ENCODE data around the gene MKNK1. TPM values are rescaled to one million over a fixed set of nuclear protein-coding genes. Genes with fewer than 3 reads are reported as not detected.

The MKNK1 gene
- total and polyA plus RNA-seq, 2 experiments from 2014 or later: 15.5 to 16.1 TPM

- peak; percentile 74 for DNase-seq
- Histone ChIP-seq H3K27me3 (replicated peaks; ENCODE audit: insufficient read depth) (peaks cover 19% of the 10 kb centered on the region), H2AFZ (peak overlapping the region; percentile 84), H3K4me2 (ENCODE audit: unreplicated experiment) (no peak overlapping the region), H3K4me3 (peak overlapping the region; percentile 61), H3K4me1 (ENCODE audit: insufficient read depth) (no peaks in the 10 kb centered on the region), H3F3A (ENCODE audit: insufficient read depth) (0 out of 2 replicates have a peak, but pooled peaks cover 6% of the 10 kb centered on the region), H3K27ac (no peak overlapping the region), H4K20me1 (ENCODE audit: insufficient read depth) (no peaks in the 10 kb centered on the region), H3K79me2 (ENCODE audit: insufficient read depth) (no peaks in the 10 kb centered on the region), H3K9ac (peak overlapping the region; percentile 63), H3K9me2 (ENCODE audit: insufficient read depth) (no peaks in the 10 kb centered on the region), H3K9me3 (ENCODE audit: low read depth) (no peaks in the 10 kb centered on the region), H3K36me3 (ENCODE audit: low read depth) (no peaks in the 10 kb centered on the region)
- in situ Hi-C loops (cut with MboI): no loop called here
- TF ChIP-seq EZH2phosphoT487 (IDR thresholded peaks at IDR 0.05; ENCODE audit: insufficient read depth, low read depth) (no peak), EZH2 (IDR thresholded peaks at IDR 0.05; ENCODE audit: insufficient read depth, poor library complexity, severe bottlenecking) (no peak)
- WGBS, 2 experiments (ENCODE audit: low coverage in 1 of 2, low lambda C conversion rate in 2 of 2, missing lambda C conversion rate in 2 of 2): 4% methylated on average over 57 to 63 of the region's 71 CpGs
Observed at GRCh38 chr1:46533179-46533864, 70.7 kb downstream of the MKNK1 start.

GRCh38 chr1:46532498-46533178, 71.4 kb downstream of the MKNK1 start:
- H2AFZ ChIP-seq: no peak overlapping the region; the same call in 1 of the 2 replicates
- H3K9me2 ChIP-seq (ENCODE audit: insufficient read depth): no peaks in the 10 kb centered on the region
- H3K4me1 ChIP-seq (ENCODE audit: insufficient read depth): no peaks in the 10 kb centered on the region
- H4K20me1 ChIP-seq (ENCODE audit: insufficient read depth): no peaks in the 10 kb centered on the region
- H3K27ac ChIP-seq: no peak overlapping the region
- in situ Hi-C loops (cut with MboI): no loop called here
- peak overlapping the region; percentile 63; the same call in 1 of the 2 replicates for H3K9ac ChIP-seq
- H3F3A ChIP-seq (ENCODE audit: insufficient read depth): 0 out of 2 replicates have a peak, but pooled peaks cover 6% of the 10 kb centered on the region
- TF ChIP-seq EZH2phosphoT487 (IDR thresholded peaks at IDR 0.05; ENCODE audit: insufficient read depth, low read depth) (no peak), EZH2 (IDR thresholded peaks at IDR 0.05; ENCODE audit: insufficient read depth, poor library complexity, severe bottlenecking) (no peak)
- no peaks in the 10 kb centered on the region for H3K9me3 ChIP-seq (ENCODE audit: low read depth)
- WGBS, 2 experiments (ENCODE audit: low coverage in 1 of 2, low lambda C conversion rate in 2 of 2, missing lambda C conversion rate in 2 of 2): 4 to 5% methylated on average over 12 to 21 of the region's 31 CpGs
- H3K79me2 ChIP-seq (ENCODE audit: insufficient read depth): no peaks in the 10 kb centered on the region
- DNase-seq: peak; percentile 79
- H3K27me3 ChIP-seq (replicated peaks; ENCODE audit: insufficient read depth): peaks cover 19% of the 10 kb centered on the region
- H3K36me3 ChIP-seq (ENCODE audit: low read depth): no peaks in the 10 kb centered on the region
- H3K4me3 ChIP-seq: peak overlapping the region; percentile 61
- no peak overlapping the region for H3K4me2 ChIP-seq (ENCODE audit: unreplicated experiment)

GRCh38 chr1:46532095-46532494, 72.0 kb downstream of the MKNK1 start:
- H3K9me3 ChIP-seq (ENCODE audit: low read depth): no peaks in the 10 kb centered on the region
- TF ChIP-seq EZH2phosphoT487 (IDR thresholded peaks at IDR 0.05; ENCODE audit: insufficient read depth, low read depth): no peak
- TF ChIP-seq EZH2 (IDR thresholded peaks at IDR 0.05; ENCODE audit: insufficient read depth, poor library complexity, severe bottlenecking): no peak
- no peak for DNase-seq
- H3K79me2 ChIP-seq (ENCODE audit: insufficient read depth): no peaks in the 10 kb centered on the region
- no peaks in the 10 kb centered on the region for H4K20me1 ChIP-seq (ENCODE audit: insufficient read depth)
- H2AFZ ChIP-seq: no peak overlapping the region
- in situ Hi-C loops (cut with MboI): no loop called here
- H3K36me3 ChIP-seq (ENCODE audit: low read depth): no peaks in the 10 kb centered on the region
- no peak overlapping the region for H3K27ac ChIP-seq
- 73 to 77% methylated on average over 3 of the region's 3 CpGs for WGBS, 2 experiments (ENCODE audit: low coverage in 1 of 2, low lambda C conversion rate in 2 of 2, missing lambda C conversion rate in 2 of 2)
- H3F3A ChIP-seq (ENCODE audit: insufficient read depth): 0 out of 2 replicates have a peak, but pooled peaks cover 6% of the 10 kb centered on the region
- H3K9me2 ChIP-seq (ENCODE audit: insufficient read depth): no peaks in the 10 kb centered on the region
- peaks cover 17% of the 10 kb centered on the region for H3K27me3 ChIP-seq (replicated peaks; ENCODE audit: insufficient read depth)
- H3K4me3 ChIP-seq: no peak overlapping the region
- no peak overlapping the region for H3K9ac ChIP-seq
- no peak overlapping the region for H3K4me2 ChIP-seq (ENCODE audit: unreplicated experiment)
- H3K4me1 ChIP-seq (ENCODE audit: insufficient read depth): no peaks in the 10 kb centered on the region

GRCh38 chr1:46530791-46531409, 73.2 kb downstream of the MKNK1 start:
- DNase-seq: peak; percentile 24

More at GRCh38 chr1:46530791-46531409, 73.2 kb downstream of the MKNK1 start:
- peaks cover 11% of the 10 kb centered on the region; the same call in 1 of the 2 replicates for H3K27me3 ChIP-seq (replicated peaks; ENCODE audit: insufficient read depth)
- H3K4me3 ChIP-seq: no peak overlapping the region
- no peaks in the 10 kb centered on the region for H4K20me1 ChIP-seq (ENCODE audit: insufficient read depth)
- TF ChIP-seq EZH2phosphoT487 (IDR thresholded peaks at IDR 0.05; ENCODE audit: insufficient read depth, low read depth) (no peak), EZH2 (IDR thresholded peaks at IDR 0.05; ENCODE audit: insufficient read depth, poor library complexity, severe bottlenecking) (no peak)
- no peaks in the 10 kb centered on the region for H3K79me2 ChIP-seq (ENCODE audit: insufficient read depth)
- no peaks in the 10 kb centered on the region for H3K36me3 ChIP-seq (ENCODE audit: low read depth)
- 0 out of 2 replicates have a peak, but pooled peaks cover 6% of the 10 kb centered on the region for H3F3A ChIP-seq (ENCODE audit: insufficient read depth)
- H3K9ac ChIP-seq: no peak overlapping the region
- no peaks in the 10 kb centered on the region for H3K4me1 ChIP-seq (ENCODE audit: insufficient read depth)
- no peak overlapping the region for H3K27ac ChIP-seq
- in situ Hi-C loops (cut with MboI): no loop called here
- no peak overlapping the region for H3K4me2 ChIP-seq (ENCODE audit: unreplicated experiment)
- H3K9me2 ChIP-seq (ENCODE audit: insufficient read depth): no peaks in the 10 kb centered on the region
- no peak overlapping the region for H2AFZ ChIP-seq
- 64% methylated on average over 6 of the region's 6 CpGs for WGBS, 2 experiments (ENCODE audit: low coverage in 1 of 2, low lambda C conversion rate in 2 of 2, missing lambda C conversion rate in 2 of 2)
- H3K9me3 ChIP-seq (ENCODE audit: low read depth): no peaks in the 10 kb centered on the region
